CD14-positive monocyte (primary cell): ENCODE data around the gene AP4E1. TPM values are rescaled to one million over a fixed set of nuclear protein-coding genes. Genes with fewer than 3 reads are reported as not detected.
A peak's percentile ranks its signal among the peaks of the same experiment; 100 is the strongest.

Source experiments
- DNase-seq, 3 donors: peaks; one replicate each; pipeline ENCODE4 v3.0.0-alpha.2; 2011 to 2022
- H2AFZ ChIP-seq: 2 replicates; pipeline ENCODE4 v1.6.0; 2012; ENCODE audit warnings: mild to moderate bottlenecking, low read depth, low read length, inconsistent platforms; ENCODE audit not compliant: insufficient read depth, poor library complexity, severe bottlenecking
- H3K27ac ChIP-seq, 2 donors: 1 replicate in 1 of 2; 2 replicates in 1 of 2; pipeline ENCODE4 v1.5.1; 2012 to 2013; ENCODE audit warnings: low read length in 2 of 2, control low read depth in 1 of 2, inconsistent platforms in 1 of 2, low read depth in 1 of 2, mild to moderate bottlenecking in 1 of 2
- H3K27me3 ChIP-seq, 2 donors: one replicate each; pipeline versions ENCODE4 v1.6.0 to v1.6.1; 2011 to 2013; ENCODE audit warnings: low read length in 2 of 2; ENCODE audit not compliant: control insufficient read depth in 2 of 2, insufficient read depth in 2 of 2
- H3K36me3 ChIP-seq, 2 donors: replicated peaks in 1 of 2; 1 replicate in 1 of 2; 2 replicates in 1 of 2; pipeline versions ENCODE4 v1.5.1 to v1.6.1; 2012 to 2013; ENCODE audit warnings: low read length in 2 of 2, control low read depth in 1 of 2, inconsistent platforms in 1 of 2, mild to moderate bottlenecking in 1 of 2; ENCODE audit not compliant: insufficient read depth in 2 of 2, control insufficient read depth in 1 of 2
- H3K4me1 ChIP-seq, 2 donors: 1 replicate in 1 of 2; 2 replicates in 1 of 2; pipeline versions ENCODE4 v1.5.1 to v1.6.1; 2012 to 2013; ENCODE audit warnings: low read length in 2 of 2, control low read depth in 1 of 2, inconsistent platforms in 1 of 2, mild to moderate bottlenecking in 1 of 2, moderate library complexity in 1 of 2; ENCODE audit not compliant: insufficient read depth in 2 of 2, control insufficient read depth in 1 of 2
- H3K4me2 ChIP-seq: replicated peaks from 2 replicates; pipeline ENCODE3; 2012; ENCODE audit warnings: low read length, moderate library complexity, mild to moderate bottlenecking; ENCODE audit not compliant: poor library complexity, severe bottlenecking; ENCODE audit errors: extremely low read depth
- H3K4me3 ChIP-seq, 3 experiments: fragments of 200-600 bp in 1 of 3; sonication (generic) in 1 of 3; replicated peaks in 1 of 3; 1 replicate in 2 of 3; 2 replicates in 1 of 3; pipeline ENCODE4 v1.5.1; 2011 to 2013; ENCODE audit warnings: low read length in 3 of 3, mild to moderate bottlenecking in 3 of 3, control low read depth in 2 of 3, low read depth in 2 of 3, inconsistent platforms in 1 of 3, moderate library complexity in 1 of 3
- H3K79me2 ChIP-seq: 2 replicates; pipeline ENCODE4 v1.6.0; 2012; ENCODE audit warnings: mild to moderate bottlenecking, control low read depth, inconsistent platforms, low read length, moderate library complexity; ENCODE audit not compliant: insufficient read depth
- H3K9ac ChIP-seq: 2 replicates; pipeline ENCODE4 v1.6.0; 2017; ENCODE audit warnings: low read length, mild to moderate bottlenecking; ENCODE audit not compliant: insufficient read depth, poor library complexity, severe bottlenecking
- H3K9me3 ChIP-seq, 2 donors: replicated peaks in 1 of 2; 1 replicate in 1 of 2; 2 replicates in 1 of 2; pipeline versions ENCODE4 v1.5.1 to v1.6.1; 2012 to 2013; ENCODE audit warnings: low read length in 2 of 2, control low read depth in 1 of 2; ENCODE audit not compliant: control insufficient read depth in 1 of 2, insufficient read depth in 1 of 2
- H4K20me1 ChIP-seq: 2 replicates; pipeline ENCODE4 v1.6.0; 2012; ENCODE audit warnings: mild to moderate bottlenecking, low read length, control low read depth, moderate library complexity; ENCODE audit not compliant: insufficient read depth
- H3K27ac Mint-ChIP-seq, 7 donors: one replicate each; pipeline ENCODE4 v1.8.0; 2020; ENCODE audit warnings: mild to moderate bottlenecking in 7 of 7, mixed read lengths in 7 of 7, moderate library complexity in 6 of 7, inconsistent platforms in 2 of 7
- H3K27me3 Mint-ChIP-seq, 3 donors: one replicate each; pipeline ENCODE4 v1.8.0; 2021 to 2022; ENCODE audit warnings: low read depth in 3 of 3, mild to moderate bottlenecking in 3 of 3, mixed read lengths in 3 of 3, moderate library complexity in 3 of 3, inconsistent platforms in 1 of 3
- H3K36me3 Mint-ChIP-seq, 2 donors: one replicate each; pipeline ENCODE4 v1.8.0; 2020; ENCODE audit warnings: mixed read lengths in 2 of 2, inconsistent platforms in 1 of 2, mild to moderate bottlenecking in 1 of 2
- H3K4me1 Mint-ChIP-seq: one replicate; pipeline ENCODE4 v1.8.0; 2020; ENCODE audit warnings: mild to moderate bottlenecking, mixed read lengths
- H3K4me3 Mint-ChIP-seq, 2 donors: one replicate each; pipeline ENCODE4 v1.8.0; 2020; ENCODE audit warnings: mild to moderate bottlenecking in 2 of 2, mixed read lengths in 2 of 2, moderate library complexity in 1 of 2
- H3K9me3 Mint-ChIP-seq, 7 donors: one replicate each; pipeline ENCODE4 v1.8.0; 2020 to 2022; ENCODE audit warnings: mixed read lengths in 7 of 7, mild to moderate bottlenecking in 6 of 7, moderate library complexity in 6 of 7, inconsistent platforms in 2 of 7
- CTCF ChIP-seq: fragments of 200-600 bp; IDR thresholded peaks from one replicate; pipeline ENCODE4 v1.8.0; 2022; ENCODE audit warnings: antibody characterized with exemption, mild to moderate bottlenecking
- WGBS: methylation state at CpG from one replicate; pipeline ENCODE4 v1.1.5; 2013; ENCODE audit warnings: missing lambda C conversion rate; ENCODE audit not compliant: insufficient coverage; 5-methylcytosine and 5-hydroxymethylcytosine counted together
- intact Hi-C, 2 donors: fragments of 100-400 bp; cut with micrococcal nuclease; formaldehyde crosslinking; loops; one replicate each; pipeline versions ENCODE4 v1.15.0 to v1.15.1; 2023
- polyA plus RNA-seq, 3 donors: library from polyadenylated mRNA; depleted of rRNA in 1 of 3; unstranded in 2 of 3; stranded (reverse) in 1 of 3; fragments of 300-500 nt in 2 of 3; fragments of >200 nt in 1 of 3; fragmentation: Illumina TruSeq in 2 of 3; gene quantifications; 1 replicate in 2 of 3; 2 replicates in 1 of 3; pipeline ENCODE4 v1.2.3, GENCODE V29; 2012 to 2021

AP4E1 gene
- polyA plus RNA-seq, 3 donors = 4.1 to 7.7 (median 5.3) TPM

- DNase-seq = no peak
- no peak for TF ChIP-seq CTCF
- Histone ChIP-seq H3K36me3 (peaks cover 45 to 95% of the 10 kb centered on the region in 2 donors), H3K79me2 (peaks cover 1% of the 10 kb centered on the region), H4K20me1 (no peaks in the 10 kb centered on the region), H3K4me2 (no peak overlapping the region), H3K27ac (no peak overlapping the region), H3K9ac (no peak overlapping the region), H3K9me3 (no peaks in the 10 kb centered on the region), H3K4me3 (no peak overlapping the region), H3K4me1 (no peaks in the 10 kb centered on the region), H3K27me3 (no peaks in the 10 kb centered on the region), H2AFZ (no peak overlapping the region)
- intact Hi-C loops = no loop called here
- no peaks in the 10 kb centered on the region for H3K4me1 Mint-ChIP-seq
- H3K27ac Mint-ChIP-seq = no peak overlapping the region
- peaks cover 60 to 66% of the 10 kb centered on the region in 2 donors for H3K36me3 Mint-ChIP-seq
- H3K9me3 Mint-ChIP-seq = peaks cover 0 to 1% (median 0%) of the 10 kb centered on the region in 7 donors
- H3K4me3 Mint-ChIP-seq = no peak overlapping the region
- no CpG with 5 or more reads among the region's 4 CpGs for WGBS
- H3K27me3 Mint-ChIP-seq = no peaks in the 10 kb centered on the region
Observed at GRCh38 chr15:50993598-50993997, 85.1 kb downstream of the AP4E1 start.

GRCh38 chr15:50996641-50997040, 88.2 kb downstream of the AP4E1 start:
- Histone ChIP-seq H3K27me3 (no peaks in the 10 kb centered on the region), H3K36me3 (peaks cover 43 to 95% of the 10 kb centered on the region in 2 donors), H3K79me2 (no peaks in the 10 kb centered on the region), H2AFZ (no peak overlapping the region), H4K20me1 (no peaks in the 10 kb centered on the region), H3K4me3 (no peak overlapping the region), H3K4me1 (no peaks in the 10 kb centered on the region), H3K9me3 (no peaks in the 10 kb centered on the region), H3K4me2 (no peak overlapping the region), H3K27ac (no peak overlapping the region), H3K9ac (no peak overlapping the region)
- Mint-ChIP-seq H3K27ac (peak overlapping the region in 1 of 7 donors; percentile 41), H3K4me1 (no peaks in the 10 kb centered on the region), H3K9me3 (no peaks in the 10 kb centered on the region), H3K27me3 (no peaks in the 10 kb centered on the region), H3K36me3 (peaks cover 67 to 70% of the 10 kb centered on the region in 2 donors), H3K4me3 (no peak overlapping the region)
- no peak for DNase-seq
- no peak for TF ChIP-seq CTCF
- intact Hi-C loops = no loop called here
- WGBS = 100% methylated on average over 1 of the region's 1 CpG
